Skeletal muscle satellite cell (primary cell): ENCODE results near the gene MCM10.

ENCODE experiments used
- H3K27me3 ChIP-seq: 2 replicates; pipeline ENCODE4 v1.7.0; 2013; ENCODE audit warnings: low read length; ENCODE audit not compliant: control insufficient read depth, insufficient read depth
- H3K36me3 ChIP-seq: 2 replicates; pipeline ENCODE4 v1.7.0; 2013; ENCODE audit warnings: mild to moderate bottlenecking, control low read depth, low read length; ENCODE audit not compliant: insufficient read depth
- H3K4me1 ChIP-seq: 2 replicates; pipeline ENCODE4 v1.7.0; 2013; ENCODE audit warnings: low read length; ENCODE audit not compliant: control insufficient read depth, insufficient read depth
- H3K4me2 ChIP-seq: 2 replicates; pipeline ENCODE4 v1.7.0; 2013; ENCODE audit warnings: mild to moderate bottlenecking, low read length
- H3K4me3 ChIP-seq: 2 replicates; pipeline ENCODE4 v1.7.0; 2013; ENCODE audit warnings: low read length
- H3K9ac ChIP-seq: 2 replicates; pipeline ENCODE4 v1.7.0; 2013; ENCODE audit warnings: mild to moderate bottlenecking, low read depth, low read length, moderate library complexity
- H3K9me3 ChIP-seq: replicated peaks from 2 replicates; pipeline ENCODE4 v1.7.0; 2013; ENCODE audit warnings: mild to moderate bottlenecking, control low read depth, low read length

MCM10 gene

GRCh38 chr10:13193637-13194036 is 32.3 kb downstream of the MCM10 start:
- Histone ChIP-seq H3K9ac (no peak overlapping the region), H3K36me3 (no peaks in the 10 kb centered on the region), H3K4me1 (no peaks in the 10 kb centered on the region)

GRCh38 chr10:13195016-13195415 is 33.7 kb downstream of the MCM10 start:
- Histone ChIP-seq H3K27me3 (no peaks in the 10 kb centered on the region), H3K4me3 (no peak overlapping the region), H3K4me2 (no peak overlapping the region), H3K9me3 (no peaks in the 10 kb centered on the region), H3K4me1 (no peaks in the 10 kb centered on the region), H3K9ac (no peak overlapping the region), H3K36me3 (no peaks in the 10 kb centered on the region)

More at GRCh38 chr10:13193637-13194036, 32.3 kb downstream of the MCM10 start:
- no peak overlapping the region for H3K4me3 ChIP-seq
- H3K27me3 ChIP-seq: no peaks in the 10 kb centered on the region
- H3K4me2 ChIP-seq: no peak overlapping the region
- H3K9me3 ChIP-seq: no peaks in the 10 kb centered on the region

GRCh38 chr10:13201132-13201531 is 39.8 kb downstream of the MCM10 start:
- H3K9me3 ChIP-seq: no peaks in the 10 kb centered on the region
- H3K4me1 ChIP-seq: no peaks in the 10 kb centered on the region
- H3K27me3 ChIP-seq: no peaks in the 10 kb centered on the region
- no peak overlapping the region for H3K4me3 ChIP-seq
- no peak overlapping the region for H3K4me2 ChIP-seq
- H3K36me3 ChIP-seq: peaks cover 8% of the 10 kb centered on the region
- no peak overlapping the region for H3K9ac ChIP-seq

- Histone ChIP-seq H3K4me2 (no peak overlapping the region), H3K36me3 (peaks cover 10% of the 10 kb centered on the region), H3K27me3 (no peaks in the 10 kb centered on the region), H3K9me3 (no peaks in the 10 kb centered on the region), H3K9ac (no peak overlapping the region), H3K4me3 (no peak overlapping the region), H3K4me1 (no peaks in the 10 kb centered on the region)
Observed at GRCh38 chr10:13206091-13206490, 44.7 kb downstream of the MCM10 start.

- H3K9ac ChIP-seq: no peak overlapping the region
- H3K9me3 ChIP-seq: no peaks in the 10 kb centered on the region
- no peak overlapping the region for H3K4me3 ChIP-seq
- H3K36me3 ChIP-seq: peaks cover 10% of the 10 kb centered on the region
- no peak overlapping the region for H3K4me2 ChIP-seq
- H3K27me3 ChIP-seq: no peaks in the 10 kb centered on the region
- H3K4me1 ChIP-seq: no peaks in the 10 kb centered on the region
Observed at GRCh38 chr10:13206546-13207443, 45.4 kb downstream of the MCM10 start.

- Histone ChIP-seq H3K36me3 (no peaks in the 10 kb centered on the region), H3K9me3 (no peaks in the 10 kb centered on the region), H3K9ac (no peak overlapping the region), H3K4me1 (no peaks in the 10 kb centered on the region), H3K27me3 (no peaks in the 10 kb centered on the region), H3K4me2 (no peak overlapping the region), H3K4me3 (no peak overlapping the region)
Observed at GRCh38 chr10:13213163-13213562, 51.8 kb downstream of the MCM10 start.

- no peaks in the 10 kb centered on the region for H3K27me3 ChIP-seq
- peaks cover 10% of the 10 kb centered on the region for H3K4me1 ChIP-seq
- H3K4me3 ChIP-seq: no peak overlapping the region
- no peaks in the 10 kb centered on the region for H3K36me3 ChIP-seq
- H3K4me2 ChIP-seq: no peak overlapping the region
- no peak overlapping the region for H3K9ac ChIP-seq
- H3K9me3 ChIP-seq: no peaks in the 10 kb centered on the region
Observed at GRCh38 chr10:13218878-13219277, 57.5 kb downstream of the MCM10 start.

- Histone ChIP-seq H3K9me3 (no peaks in the 10 kb centered on the region), H3K4me3 (peak overlapping the region; percentile 51), H3K9ac (no peak overlapping the region), H3K4me2 (peak overlapping the region; percentile 72), H3K27me3 (no peaks in the 10 kb centered on the region), H3K36me3 (no peaks in the 10 kb centered on the region), H3K4me1 (peaks cover 10% of the 10 kb centered on the region)
Observed at GRCh38 chr10:13219685-13220670, 58.6 kb downstream of the MCM10 start.

GRCh38 chr10:13221572-13221971 is 60.2 kb downstream of the MCM10 start:
- H3K9me3 ChIP-seq: no peaks in the 10 kb centered on the region
- H3K9ac ChIP-seq: no peak overlapping the region
- H3K4me2 ChIP-seq: no peak overlapping the region
- H3K4me3 ChIP-seq: no peak overlapping the region
- peaks cover 10% of the 10 kb centered on the region for H3K4me1 ChIP-seq
- H3K36me3 ChIP-seq: no peaks in the 10 kb centered on the region
- H3K27me3 ChIP-seq: no peaks in the 10 kb centered on the region

GRCh38 chr10:13222151-13222550 is 60.8 kb downstream of the MCM10 start:
- Histone ChIP-seq H3K4me2 (no peak overlapping the region), H3K27me3 (no peaks in the 10 kb centered on the region), H3K9ac (no peak overlapping the region), H3K9me3 (no peaks in the 10 kb centered on the region), H3K36me3 (no peaks in the 10 kb centered on the region), H3K4me1 (peaks cover 10% of the 10 kb centered on the region), H3K4me3 (no peak overlapping the region)

GRCh38 chr10:13222566-13222965 is 61.2 kb downstream of the MCM10 start:
- H3K27me3 ChIP-seq: no peaks in the 10 kb centered on the region
- no peaks in the 10 kb centered on the region for H3K9me3 ChIP-seq
- H3K4me1 ChIP-seq: peaks cover 10% of the 10 kb centered on the region
- no peak overlapping the region for H3K4me2 ChIP-seq
- no peaks in the 10 kb centered on the region for H3K36me3 ChIP-seq
- H3K9ac ChIP-seq: no peak overlapping the region
- H3K4me3 ChIP-seq: no peak overlapping the region
